HG03378 (cell line): ENCODE measurements around the gene BMP5.

Experiments
- ATAC-seq: cut with Tn5 transposase; IDR thresholded peaks from one replicate; pipeline ENCODE4 v1.9.1; 2021; ENCODE audit warnings: mild to moderate bottlenecking, moderate library complexity; ENCODE audit not compliant: unreplicated experiment

Gene BMP5

GRCh38 chr6:55874316-55874715 is 1.1 kb downstream of the BMP5 start:
- no peak for ATAC-seq

- ATAC-seq = no peak
These were observed 2.5 kb downstream of the BMP5 start for GRCh38 chr6:55872866-55873265.

GRCh38 chr6:55870181-55870813 is 5.1 kb downstream of the BMP5 start:
- ATAC-seq = no peak

GRCh38 chr6:55869674-55870073 is 5.7 kb downstream of the BMP5 start:
- ATAC-seq = no peak

- ATAC-seq = peak; percentile 95
These were observed 6.5 kb downstream of the BMP5 start for GRCh38 chr6:55868771-55869479.

- no peak for ATAC-seq
These were observed 7.2 kb downstream of the BMP5 start for GRCh38 chr6:55868176-55868575.

- ATAC-seq = no peak
These were observed 9.3 kb downstream of the BMP5 start for GRCh38 chr6:55866128-55866527.

GRCh38 chr6:55853008-55854001 is 22.1 kb downstream of the BMP5 start:
- no peak for ATAC-seq

- ATAC-seq = no peak
These were observed 34.0 kb downstream of the BMP5 start for GRCh38 chr6:55841341-55841740.

GRCh38 chr6:55839080-55839479 is 36.3 kb downstream of the BMP5 start:
- ATAC-seq = no peak

- no peak for ATAC-seq
These were observed 38.4 kb downstream of the BMP5 start for GRCh38 chr6:55836945-55837344.

- ATAC-seq = no peak
These were observed 38.9 kb downstream of the BMP5 start for GRCh38 chr6:55836481-55836880.

GRCh38 chr6:55835220-55835619 is 40.2 kb downstream of the BMP5 start:
- no peak for ATAC-seq

- ATAC-seq = peak; percentile 63
These were observed 42.1 kb downstream of the BMP5 start for GRCh38 chr6:55833284-55833683.

- no peak for ATAC-seq
These were observed 47.4 kb downstream of the BMP5 start for GRCh38 chr6:55827818-55828522.

- no peak for ATAC-seq
These were observed 48.4 kb downstream of the BMP5 start for GRCh38 chr6:55826941-55827340.

GRCh38 chr6:55825402-55826051 is 49.9 kb downstream of the BMP5 start:
- no peak for ATAC-seq

GRCh38 chr6:55822815-55823214 is 52.6 kb downstream of the BMP5 start:
- ATAC-seq = no peak

GRCh38 chr6:55822005-55822404 is 53.4 kb downstream of the BMP5 start:
- no peak for ATAC-seq

- no peak for ATAC-seq
These were observed 54.7 kb downstream of the BMP5 start for GRCh38 chr6:55820696-55821095.
